ENCODE data around the gene FEM1B. TPM values are rescaled to one million over a fixed set of nuclear protein-coding genes. Genes with fewer than 3 reads are reported as not detected.

FEM1B gene
- total RNA-seq, 2 experiments from 2014 or later = 35.5 to 37.3 TPM

GRCh38 chr15:68339481-68339880 lies 61.9 kb downstream of the FEM1B start:
- CTCF ChIA-PET (ENCODE audit: unreplicated experiment) = no interaction called here
- intact Hi-C loops (cut with micrococcal nuclease; ENCODE audit: unreplicated experiment) = no loop called here
- Histone ChIP-seq H2AFZ (ENCODE audit: low read length) (no peak overlapping the region), H3K4me1 (ENCODE audit: insufficient read depth, low read length, poor library complexity, severe bottlenecking) (no peaks in the 10 kb centered on the region), H3K36me3 (ENCODE audit: insufficient read depth, low read length) (no peaks in the 10 kb centered on the region), H3K9me2 (ENCODE audit: insufficient read depth, low read length) (no peaks in the 10 kb centered on the region), H3K4me2 (ENCODE audit: low read length) (no peak overlapping the region), H3K79me2 (ENCODE audit: insufficient read depth, low read depth, low read length) (no peaks in the 10 kb centered on the region), H3K4me3 (ENCODE audit: low read depth, low read length, poor library complexity, severe bottlenecking) (no peak overlapping the region), H3K27ac (ENCODE audit: low read depth, low read length, poor library complexity, severe bottlenecking) (no peak overlapping the region), H3K9me3 (ENCODE audit: low read length) (no peaks in the 10 kb centered on the region), H4K20me1 (ENCODE audit: insufficient read depth, low read length) (no peaks in the 10 kb centered on the region)
- TF ChIP-seq EZH2phosphoT487 (IDR thresholded peaks at IDR 0.05; ENCODE audit: borderline replicate concordance, low read depth, low read length) = no peak
- TF ChIP-seq CTCF (conservative IDR thresholded peaks at IDR 0.05; ENCODE audit: low read length) = no peak
- POLR2A ChIA-PET = no interaction called here
- no TSS peak for BruUV-seq (replicated peaks)
- no peak for DNase-seq (ENCODE audit: low spot score)

DNA sequence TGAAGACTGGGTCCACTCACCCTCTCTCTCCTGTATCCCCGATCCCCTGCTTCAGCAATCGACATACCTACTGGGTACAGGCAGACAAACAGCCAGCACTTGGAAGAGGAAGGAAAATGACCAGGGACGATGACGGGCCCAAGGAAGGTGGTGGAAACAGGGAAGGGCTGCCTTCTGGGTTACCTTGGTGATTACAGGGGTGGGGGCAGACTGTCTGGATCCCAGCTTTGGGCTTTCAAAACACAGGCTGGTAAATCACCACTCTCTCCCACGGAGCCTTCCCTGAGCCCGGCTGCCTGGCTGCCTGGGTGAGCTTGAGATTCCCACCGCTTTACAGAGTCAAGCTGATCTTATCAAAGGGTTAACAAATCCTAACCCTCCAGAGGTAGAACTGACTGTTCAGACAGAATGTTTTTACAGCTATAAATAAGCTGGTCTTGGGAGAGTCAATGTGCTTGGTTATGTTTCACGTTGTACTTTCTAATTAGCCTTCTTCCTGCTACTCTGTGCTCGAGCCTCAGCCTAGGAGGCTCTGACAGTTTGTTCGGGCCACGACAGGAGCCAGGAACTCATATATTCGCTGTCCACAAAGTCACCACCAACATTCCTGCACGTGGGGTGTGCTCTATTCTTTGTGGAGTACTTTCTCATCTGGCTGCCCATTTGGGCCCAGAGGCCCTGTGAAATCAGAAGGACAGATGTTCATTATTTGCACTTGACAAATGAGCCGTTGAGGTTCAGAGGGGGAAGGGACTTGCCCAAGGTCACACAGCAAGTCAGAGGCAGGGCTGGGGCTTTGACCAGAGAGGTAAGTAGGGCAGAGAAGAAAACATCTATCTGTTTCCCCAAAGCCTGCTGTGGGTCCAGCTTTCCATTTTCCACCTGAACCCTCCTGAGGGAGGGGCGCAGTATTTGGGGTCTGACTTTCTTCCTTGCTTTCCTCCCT lies 63.5 kb downstream of the FEM1B start:
- no peaks in the 10 kb centered on the region for H3K9me2 ChIP-seq (ENCODE audit: insufficient read depth, low read length)
- BruUV-seq (replicated peaks) = no TSS peak
- no peaks in the 10 kb centered on the region for H3K4me1 ChIP-seq (ENCODE audit: insufficient read depth, low read length, poor library complexity, severe bottlenecking)
- ChIA-PET POLR2A (interaction anchor here (0.7 kb wide), 1 partner anchor 156 kb away, joined by 3 read pairs; no protein-coding TSS in a partner anchor), CTCF (ENCODE audit: unreplicated experiment) (no interaction called here)
- H3K4me2 ChIP-seq (ENCODE audit: low read length) = no peak overlapping the region
- no peaks in the 10 kb centered on the region for H3K36me3 ChIP-seq (ENCODE audit: insufficient read depth, low read length)
- H3K27ac ChIP-seq (ENCODE audit: low read depth, low read length, poor library complexity, severe bottlenecking) = no peak overlapping the region
- no peaks in the 10 kb centered on the region for H4K20me1 ChIP-seq (ENCODE audit: insufficient read depth, low read length)
- no peaks in the 10 kb centered on the region for H3K79me2 ChIP-seq (ENCODE audit: insufficient read depth, low read depth, low read length)
- intact Hi-C loops (cut with micrococcal nuclease; ENCODE audit: unreplicated experiment) = no loop called here
- DNase-seq (ENCODE audit: low spot score) = no peak
- TF ChIP-seq EZH2phosphoT487 (IDR thresholded peaks at IDR 0.05; ENCODE audit: borderline replicate concordance, low read depth, low read length) (no peak), CTCF (conservative IDR thresholded peaks at IDR 0.05; ENCODE audit: low read length) (no peak)
- H3K4me3 ChIP-seq (ENCODE audit: low read depth, low read length, poor library complexity, severe bottlenecking) = no peak overlapping the region
- H3K9me3 ChIP-seq (ENCODE audit: low read length) = no peaks in the 10 kb centered on the region
- H2AFZ ChIP-seq (ENCODE audit: low read length) = no peak overlapping the region

Data from OCI-LY7 (cell line).